ENCODE measurements around the gene SHB. TPM values are rescaled to one million over a fixed set of nuclear protein-coding genes. Genes with fewer than 3 reads are reported as not detected.

The SHB gene
- total and polyA plus RNA-seq, 2 of the 13 experiments (the other 11 are each of a cell fraction or from before 2014, with no cell fraction given), result 19.4 to 20.7 TPM

DNA sequence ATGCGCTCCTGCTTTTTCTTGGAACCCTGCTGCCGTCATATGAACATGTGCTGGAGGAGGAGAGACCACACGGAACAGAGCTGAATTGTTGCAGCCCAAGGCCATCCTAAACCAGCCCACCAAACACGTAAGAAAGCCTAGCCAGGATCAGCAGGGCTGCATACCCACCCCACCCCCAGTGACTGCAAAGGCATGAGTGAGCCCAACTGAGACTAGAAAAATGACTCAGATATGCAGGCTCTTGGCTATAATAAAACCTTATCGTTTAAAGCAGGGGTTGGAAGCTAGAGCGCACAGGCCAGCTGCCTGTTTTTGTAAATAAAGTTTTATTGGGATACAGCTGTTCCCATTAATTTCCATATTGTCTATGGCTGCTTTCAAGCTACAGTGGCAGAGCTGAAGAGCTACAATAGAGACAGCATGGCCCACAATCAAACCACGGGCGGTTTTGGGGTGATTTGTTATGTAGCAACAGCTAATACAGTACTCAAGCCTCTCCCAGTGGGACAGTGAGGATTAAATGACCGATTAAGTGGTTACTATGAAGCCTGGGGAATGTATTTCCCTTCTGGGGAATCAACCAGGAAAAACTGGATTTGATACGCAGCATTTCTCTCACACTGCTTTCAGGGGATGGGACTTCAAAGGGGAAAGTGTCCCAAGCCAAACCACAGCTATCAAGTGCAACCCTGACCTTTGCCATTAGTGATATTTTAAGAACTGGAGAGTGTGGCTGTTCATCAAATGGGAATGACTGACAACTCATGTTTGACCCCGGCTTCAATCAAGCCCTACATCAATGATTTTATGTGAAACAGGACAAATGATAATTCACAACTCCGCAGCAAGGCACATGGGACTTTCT, 6.3 kb downstream of the SHB start (continued):
- TF ChIP-seq, protein P1, sequence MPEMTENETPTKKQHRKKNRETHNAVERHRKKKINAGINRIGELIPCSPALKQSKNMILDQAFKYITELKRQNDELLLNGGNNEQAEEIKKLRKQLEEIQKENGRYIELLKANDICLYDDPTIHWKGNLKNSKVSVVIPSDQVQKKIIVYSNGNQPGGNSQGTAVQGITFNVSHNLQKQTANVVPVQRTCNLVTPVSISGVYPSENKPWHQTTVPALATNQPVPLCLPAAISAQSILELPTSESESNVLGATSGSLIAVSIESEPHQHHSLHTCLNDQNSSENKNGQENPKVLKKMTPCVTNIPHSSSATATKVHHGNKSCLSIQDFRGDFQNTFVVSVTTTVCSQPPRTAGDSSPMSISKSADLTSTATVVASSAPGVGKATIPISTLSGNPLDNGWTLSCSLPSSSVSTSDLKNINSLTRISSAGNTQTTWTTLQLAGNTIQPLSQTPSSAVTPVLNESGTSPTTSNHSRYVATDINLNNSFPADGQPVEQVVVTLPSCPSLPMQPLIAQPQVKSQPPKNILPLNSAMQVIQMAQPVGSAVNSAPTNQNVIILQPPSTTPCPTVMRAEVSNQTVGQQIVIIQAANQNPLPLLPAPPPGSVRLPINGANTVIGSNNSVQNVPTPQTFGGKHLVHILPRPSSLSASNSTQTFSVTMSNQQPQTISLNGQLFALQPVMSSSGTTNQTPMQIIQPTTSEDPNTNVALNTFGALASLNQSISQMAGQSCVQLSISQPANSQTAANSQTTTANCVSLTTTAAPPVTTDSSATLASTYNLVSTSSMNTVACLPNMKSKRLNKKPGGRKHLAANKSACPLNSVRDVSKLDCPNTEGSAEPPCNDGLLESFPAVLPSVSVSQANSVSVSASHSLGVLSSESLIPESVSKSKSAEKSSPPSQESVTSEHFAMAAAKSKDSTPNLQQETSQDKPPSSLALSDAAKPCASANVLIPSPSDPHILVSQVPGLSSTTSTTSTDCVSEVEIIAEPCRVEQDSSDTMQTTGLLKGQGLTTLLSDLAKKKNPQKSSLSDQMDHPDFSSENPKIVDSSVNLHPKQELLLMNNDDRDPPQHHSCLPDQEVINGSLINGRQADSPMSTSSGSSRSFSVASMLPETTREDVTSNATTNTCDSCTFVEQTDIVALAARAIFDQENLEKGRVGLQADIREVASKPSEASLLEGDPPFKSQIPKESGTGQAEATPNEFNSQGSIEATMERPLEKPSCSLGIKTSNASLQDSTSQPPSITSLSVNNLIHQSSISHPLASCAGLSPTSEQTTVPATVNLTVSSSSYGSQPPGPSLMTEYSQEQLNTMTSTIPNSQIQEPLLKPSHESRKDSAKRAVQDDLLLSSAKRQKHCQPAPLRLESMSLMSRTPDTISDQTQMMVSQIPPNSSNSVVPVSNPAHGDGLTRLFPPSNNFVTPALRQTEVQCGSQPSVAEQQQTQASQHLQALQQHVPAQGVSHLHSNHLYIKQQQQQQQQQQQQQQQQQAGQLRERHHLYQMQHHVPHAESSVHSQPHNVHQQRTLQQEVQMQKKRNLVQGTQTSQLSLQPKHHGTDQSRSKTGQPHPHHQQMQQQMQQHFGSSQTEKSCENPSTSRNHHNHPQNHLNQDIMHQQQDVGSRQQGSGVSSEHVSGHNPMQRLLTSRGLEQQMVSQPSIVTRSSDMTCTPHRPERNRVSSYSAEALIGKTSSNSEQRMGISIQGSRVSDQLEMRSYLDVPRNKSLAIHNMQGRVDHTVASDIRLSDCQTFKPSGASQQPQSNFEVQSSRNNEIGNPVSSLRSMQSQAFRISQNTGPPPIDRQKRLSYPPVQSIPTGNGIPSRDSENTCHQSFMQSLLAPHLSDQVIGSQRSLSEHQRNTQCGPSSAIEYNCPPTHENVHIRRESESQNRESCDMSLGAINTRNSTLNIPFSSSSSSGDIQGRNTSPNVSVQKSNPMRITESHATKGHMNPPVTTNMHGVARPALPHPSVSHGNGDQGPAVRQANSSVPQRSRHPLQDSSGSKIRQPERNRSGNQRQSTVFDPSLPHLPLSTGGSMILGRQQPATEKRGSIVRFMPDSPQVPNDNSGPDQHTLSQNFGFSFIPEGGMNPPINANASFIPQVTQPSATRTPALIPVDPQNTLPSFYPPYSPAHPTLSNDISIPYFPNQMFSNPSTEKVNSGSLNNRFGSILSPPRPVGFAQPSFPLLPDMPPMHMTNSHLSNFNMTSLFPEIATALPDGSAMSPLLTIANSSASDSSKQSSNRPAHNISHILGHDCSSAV (CRISPR knock-in tag; IDR thresholded peaks at IDR 0.05; ENCODE audit: borderline replicate concordance), result no peak
- TF ChIP-seq HDAC1 (CRISPR knock-in tag; IDR thresholded peaks at IDR 0.05) (peak; percentile 25; the same call in 1 of the 2 replicates), ARID5B (CRISPR knock-in tag; IDR thresholded peaks at IDR 0.05) (peak; percentile 77), ZNF597 (CRISPR knock-in tag; IDR thresholded peaks at IDR 0.05) (no peak), RAD21 (CRISPR knock-in tag; IDR thresholded peaks at IDR 0.05) (no peak), ZNF34 (CRISPR knock-in tag; IDR thresholded peaks at IDR 0.05; ENCODE audit: borderline replicate concordance) (no peak), ZFP36L1 (CRISPR knock-in tag; IDR thresholded peaks at IDR 0.05) (no peak)
- TF ChIP-seq, protein P2, sequence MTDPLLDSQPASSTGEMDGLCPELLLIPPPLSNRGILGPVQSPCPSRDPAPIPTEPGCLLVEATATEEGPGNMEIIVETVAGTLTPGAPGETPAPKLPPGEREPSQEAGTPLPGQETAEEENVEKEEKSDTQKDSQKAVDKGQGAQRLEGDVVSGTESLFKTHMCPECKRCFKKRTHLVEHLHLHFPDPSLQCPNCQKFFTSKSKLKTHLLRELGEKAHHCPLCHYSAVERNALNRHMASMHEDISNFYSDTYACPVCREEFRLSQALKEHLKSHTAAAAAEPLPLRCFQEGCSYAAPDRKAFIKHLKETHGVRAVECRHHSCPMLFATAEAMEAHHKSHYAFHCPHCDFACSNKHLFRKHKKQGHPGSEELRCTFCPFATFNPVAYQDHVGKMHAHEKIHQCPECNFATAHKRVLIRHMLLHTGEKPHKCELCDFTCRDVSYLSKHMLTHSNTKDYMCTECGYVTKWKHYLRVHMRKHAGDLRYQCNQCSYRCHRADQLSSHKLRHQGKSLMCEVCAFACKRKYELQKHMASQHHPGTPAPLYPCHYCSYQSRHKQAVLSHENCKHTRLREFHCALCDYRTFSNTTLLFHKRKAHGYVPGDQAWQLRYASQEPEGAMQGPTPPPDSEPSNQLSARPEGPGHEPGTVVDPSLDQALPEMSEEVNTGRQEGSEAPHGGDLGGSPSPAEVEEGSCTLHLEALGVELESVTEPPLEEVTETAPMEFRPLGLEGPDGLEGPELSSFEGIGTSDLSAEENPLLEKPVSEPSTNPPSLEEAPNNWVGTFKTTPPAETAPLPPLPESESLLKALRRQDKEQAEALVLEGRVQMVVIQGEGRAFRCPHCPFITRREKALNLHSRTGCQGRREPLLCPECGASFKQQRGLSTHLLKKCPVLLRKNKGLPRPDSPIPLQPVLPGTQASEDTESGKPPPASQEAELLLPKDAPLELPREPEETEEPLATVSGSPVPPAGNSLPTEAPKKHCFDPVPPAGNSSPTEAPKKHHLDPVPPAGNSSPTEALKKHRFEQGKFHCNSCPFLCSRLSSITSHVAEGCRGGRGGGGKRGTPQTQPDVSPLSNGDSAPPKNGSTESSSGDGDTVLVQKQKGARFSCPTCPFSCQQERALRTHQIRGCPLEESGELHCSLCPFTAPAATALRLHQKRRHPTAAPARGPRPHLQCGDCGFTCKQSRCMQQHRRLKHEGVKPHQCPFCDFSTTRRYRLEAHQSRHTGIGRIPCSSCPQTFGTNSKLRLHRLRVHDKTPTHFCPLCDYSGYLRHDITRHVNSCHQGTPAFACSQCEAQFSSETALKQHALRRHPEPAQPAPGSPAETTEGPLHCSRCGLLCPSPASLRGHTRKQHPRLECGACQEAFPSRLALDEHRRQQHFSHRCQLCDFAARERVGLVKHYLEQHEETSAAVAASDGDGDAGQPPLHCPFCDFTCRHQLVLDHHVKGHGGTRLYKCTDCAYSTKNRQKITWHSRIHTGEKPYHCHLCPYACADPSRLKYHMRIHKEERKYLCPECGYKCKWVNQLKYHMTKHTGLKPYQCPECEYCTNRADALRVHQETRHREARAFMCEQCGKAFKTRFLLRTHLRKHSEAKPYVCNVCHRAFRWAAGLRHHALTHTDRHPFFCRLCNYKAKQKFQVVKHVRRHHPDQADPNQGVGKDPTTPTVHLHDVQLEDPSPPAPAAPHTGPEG (CRISPR knock-in tag; IDR thresholded peaks at IDR 0.05), result 0 out of 2 replicates have a peak, but pooled peaks have one; percentile 47

All from HepG2 (cell line).